Tibial nerve (tissue), 4 donors: ENCODE data around the gene NAE1. TPM values are rescaled to one million over a fixed set of nuclear protein-coding genes. Genes with fewer than 3 reads are reported as not detected.
"Not testable (repeated sequence)": the region's sequence is repeated elsewhere in the genome, so short reads cannot be mapped to it uniquely, and the experiment has no call there.

Experiments
- DNase-seq, 2 donors: peaks; one replicate each; pipeline ENCODE4 v3.0.0-alpha.2; 2019; ENCODE audit warnings: low spot score in 2 of 2
- H3K27ac ChIP-seq, 4 donors: fragments of 200-600 bp; sonication (generic) in 3 of 4; one replicate each; pipeline ENCODE4 v1.5.1; 2017 to 2019; ENCODE audit warnings: mild to moderate bottlenecking in 1 of 4
- H3K27me3 ChIP-seq, 2 donors: fragments of 200-600 bp; sonication (generic) in 1 of 2; one replicate each; pipeline versions ENCODE4 v1.5.1 to v1.6.0; 2017 to 2019
- H3K36me3 ChIP-seq, 3 donors: fragments of 200-600 bp; sonication (generic); one replicate each; pipeline ENCODE4 v1.5.1; 2018 to 2019
- H3K4me1 ChIP-seq, 4 donors: fragments of 200-600 bp; sonication (generic) in 3 of 4; one replicate each; pipeline ENCODE4 v1.5.1; 2017 to 2019
- H3K4me3 ChIP-seq, 4 donors: fragments of 200-600 bp; sonication (generic) in 3 of 4; one replicate each; pipeline ENCODE4 v1.5.1; 2017 to 2019; ENCODE audit warnings: mild to moderate bottlenecking in 1 of 4, moderate library complexity in 1 of 4
- H3K9me3 ChIP-seq, 4 donors: fragments of 200-600 bp; sonication (generic) in 3 of 4; one replicate each; pipeline ENCODE4 v1.5.1; 2017 to 2019
- EP300 ChIP-seq, 2 donors: sonication (generic); formaldehyde crosslinking; IDR thresholded peaks; one replicate each; pipeline ENCODE4 v1.6.1; 2017; ENCODE audit warnings: antibody characterized with exemption in 2 of 2, mild to moderate bottlenecking in 1 of 2
- POLR2A ChIP-seq, 2 donors: fragments of 450-650 bp; IDR thresholded peaks; one replicate each; pipeline ENCODE4 v1.6.1; 2017; ENCODE audit warnings: antibody characterized with exemption in 2 of 2, mild to moderate bottlenecking in 2 of 2, moderate library complexity in 2 of 2
- whole genome bisulfite sequencing, 2 donors: methylation state at CpG; one replicate each; pipeline ENCODE4 v1.1.5; 2018; 5-methylcytosine and 5-hydroxymethylcytosine counted together
- total RNA-seq, 4 donors: library from RNA; depleted of rRNA; stranded (reverse); fragments of >200 nt; gene quantifications; one replicate each; pipeline ENCODE4 v1.1.0, GENCODE V29; 2016
- TF ChIP-seq, protein P1 (sequence below), 5 experiments: fragments of 200-600 bp in 3 of 5; fragments of 450-650 bp in 2 of 5; sonication (generic) in 3 of 5; IDR thresholded peaks; one replicate each; pipeline ENCODE4 v1.5.1; 2016 to 2019; ENCODE audit warnings: antibody characterized with exemption in 5 of 5, mild to moderate bottlenecking in 3 of 5, moderate library complexity in 2 of 5

Gene NAE1
- total RNA-seq, 4 donors from 2014 or later, result 29.4 to 45.7 (median 34.6) TPM

DNA sequence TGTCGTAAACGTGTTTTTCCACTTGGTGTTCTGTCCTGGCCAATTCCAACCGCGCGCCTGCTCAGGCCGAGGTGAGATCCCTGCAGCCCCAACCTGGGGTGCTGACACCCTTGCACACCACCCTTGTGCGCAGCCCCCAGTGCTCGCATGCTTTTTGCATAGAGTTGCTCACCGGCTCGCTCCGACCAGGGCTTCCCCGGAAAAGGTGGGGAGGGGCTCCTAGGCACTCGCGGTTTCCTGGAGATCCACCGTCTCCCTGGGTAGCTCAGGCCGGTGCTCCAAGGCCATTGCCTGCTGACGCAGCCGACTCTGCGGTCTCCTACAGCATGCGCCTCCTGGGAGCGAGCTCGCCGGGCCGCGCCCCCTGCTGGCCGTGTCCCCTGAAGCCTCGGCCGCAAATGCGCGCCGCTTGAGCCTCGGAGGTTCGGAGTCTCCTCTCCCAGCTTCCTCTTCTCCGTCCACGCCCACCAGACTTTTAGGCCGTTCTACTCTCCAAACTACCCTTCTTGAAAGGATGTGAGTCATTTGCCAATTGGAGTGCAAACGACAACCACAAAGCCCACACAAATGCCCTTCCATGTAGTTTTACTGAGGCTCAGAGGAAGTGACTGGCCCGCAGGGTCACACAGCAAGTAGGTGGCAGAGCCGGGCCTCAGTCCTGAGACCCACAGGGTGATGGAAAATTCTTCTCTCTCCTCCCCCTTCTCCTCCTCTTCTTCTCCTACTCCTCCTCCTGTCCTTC lies 42.3 kb upstream of the NAE1 start:
- Histone ChIP-seq H3K9me3 (no peaks in the 10 kb centered on the region), H3K27ac (peak overlapping the region; percentile 55 to 81 (median 70)), H3K4me3 (peak overlapping the region; percentile 15 to 39 (median 28)), H3K4me1 (peaks cover 0 to 29% (median 8%) of the 10 kb centered on the region in 4 donors), H3K27me3 (no peaks in the 10 kb centered on the region), H3K36me3 (no peaks in the 10 kb centered on the region)
- TF ChIP-seq, protein P1, sequence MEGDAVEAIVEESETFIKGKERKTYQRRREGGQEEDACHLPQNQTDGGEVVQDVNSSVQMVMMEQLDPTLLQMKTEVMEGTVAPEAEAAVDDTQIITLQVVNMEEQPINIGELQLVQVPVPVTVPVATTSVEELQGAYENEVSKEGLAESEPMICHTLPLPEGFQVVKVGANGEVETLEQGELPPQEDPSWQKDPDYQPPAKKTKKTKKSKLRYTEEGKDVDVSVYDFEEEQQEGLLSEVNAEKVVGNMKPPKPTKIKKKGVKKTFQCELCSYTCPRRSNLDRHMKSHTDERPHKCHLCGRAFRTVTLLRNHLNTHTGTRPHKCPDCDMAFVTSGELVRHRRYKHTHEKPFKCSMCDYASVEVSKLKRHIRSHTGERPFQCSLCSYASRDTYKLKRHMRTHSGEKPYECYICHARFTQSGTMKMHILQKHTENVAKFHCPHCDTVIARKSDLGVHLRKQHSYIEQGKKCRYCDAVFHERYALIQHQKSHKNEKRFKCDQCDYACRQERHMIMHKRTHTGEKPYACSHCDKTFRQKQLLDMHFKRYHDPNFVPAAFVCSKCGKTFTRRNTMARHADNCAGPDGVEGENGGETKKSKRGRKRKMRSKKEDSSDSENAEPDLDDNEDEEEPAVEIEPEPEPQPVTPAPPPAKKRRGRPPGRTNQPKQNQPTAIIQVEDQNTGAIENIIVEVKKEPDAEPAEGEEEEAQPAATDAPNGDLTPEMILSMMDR (IDR thresholded peaks at IDR 0.05), result peak; percentile 84 to 95 (median 87)
- TF ChIP-seq POLR2A (IDR thresholded peaks at IDR 0.05), result no peak
- TF ChIP-seq EP300 (IDR thresholded peaks at IDR 0.05), result peak in 1 of 2 donors; percentile 59
- WGBS, 2 donors, result 4 to 5% methylated on average over 39 of the region's 39 CpGs
- peak; percentile 76 to 77 for DNase-seq

DNA sequence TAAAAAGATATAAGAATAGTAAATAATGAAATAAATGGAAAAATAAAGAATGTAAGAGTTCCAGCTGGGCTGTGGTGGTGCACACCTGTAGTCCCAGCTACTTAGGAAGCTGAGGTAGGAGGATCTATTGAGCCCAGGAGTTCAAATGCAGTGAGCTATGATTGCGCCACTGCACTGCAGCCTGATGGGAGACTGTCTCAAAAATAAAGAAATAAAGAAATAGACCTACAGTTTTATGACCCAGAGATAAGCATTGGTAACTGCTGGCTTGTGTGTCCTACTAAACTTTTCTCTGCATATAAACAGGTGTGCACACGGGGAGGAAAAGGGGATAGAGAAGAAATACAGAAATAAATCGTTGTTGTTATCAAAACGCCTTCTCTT lies 41.8 kb upstream of the NAE1 start:
- no peak for TF ChIP-seq POLR2A (IDR thresholded peaks at IDR 0.05)
- TF ChIP-seq EP300 (IDR thresholded peaks at IDR 0.05), result no peak
- TF ChIP-seq, protein P1 (IDR thresholded peaks at IDR 0.05), result no peak
- WGBS, 2 donors, result 58% methylated on average over 4 of the region's 4 CpGs

DNA sequence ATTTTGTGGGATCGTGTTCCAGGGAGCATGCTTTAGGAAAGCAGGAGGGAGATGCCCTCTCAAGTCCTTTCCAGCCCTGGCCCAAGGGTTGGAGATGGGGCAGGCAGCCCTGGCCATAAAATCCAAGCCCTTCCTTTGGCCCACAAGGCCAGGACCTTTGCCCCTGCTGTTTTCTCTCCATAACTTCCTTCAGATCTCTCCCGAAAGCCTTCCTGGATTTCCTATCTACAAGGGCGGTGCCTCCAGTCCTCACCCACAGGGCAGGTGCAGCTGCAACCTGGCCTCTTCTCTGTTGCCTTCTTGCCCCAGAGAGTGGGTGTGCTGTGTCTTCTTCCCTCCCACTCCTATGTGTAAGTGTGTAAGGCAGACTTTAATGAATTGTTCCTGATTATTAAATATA lies 41.1 kb upstream of the NAE1 start:
- Histone ChIP-seq H3K9me3 (no peaks in the 10 kb centered on the region), H3K4me1 (peaks cover 0 to 34% (median 8%) of the 10 kb centered on the region in 4 donors), H3K27me3 (no peaks in the 10 kb centered on the region), H3K27ac (no peak overlapping the region), H3K4me3 (no peak overlapping the region), H3K36me3 (no peaks in the 10 kb centered on the region)
- TF ChIP-seq EP300 (IDR thresholded peaks at IDR 0.05) (no peak), POLR2A (IDR thresholded peaks at IDR 0.05) (no peak)
- TF ChIP-seq, protein P1 (IDR thresholded peaks at IDR 0.05), result no peak
- DNase-seq, result no peak
- WGBS, 2 donors, result 83 to 92% methylated on average over 3 of the region's 3 CpGs

More for the DNA sequence above, 41.8 kb upstream of the NAE1 start:
- Histone ChIP-seq H3K9me3 (no peaks in the 10 kb centered on the region), H3K36me3 (no peaks in the 10 kb centered on the region), H3K27me3 (no peaks in the 10 kb centered on the region), H3K4me1 (peaks cover 0 to 33% (median 8%) of the 10 kb centered on the region in 4 donors), H3K4me3 (peak overlapping the region; percentile 15 to 39 (median 28)), H3K27ac (peak overlapping the region; percentile 55 to 81 (median 70))
- DNase-seq, result no peak

DNA sequence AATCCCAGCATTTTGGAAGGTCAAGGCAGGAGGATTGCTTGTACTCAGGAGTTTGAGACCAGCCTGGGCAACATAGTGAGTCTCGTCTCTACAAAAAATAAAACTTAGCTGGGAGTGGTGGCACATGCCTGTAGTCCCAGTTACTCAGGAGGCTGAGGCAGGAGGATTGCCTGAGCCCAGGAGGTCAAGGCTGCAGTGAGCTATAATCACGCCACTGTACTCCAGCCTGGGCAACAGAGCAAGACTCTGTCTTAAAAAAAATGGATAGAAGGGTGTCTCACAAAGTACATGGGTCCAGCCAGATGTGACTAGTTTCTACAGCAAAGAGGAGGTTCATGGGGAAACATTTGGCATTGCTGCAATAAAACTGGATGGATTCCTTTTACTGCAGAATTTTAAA lies 40.6 kb upstream of the NAE1 start:
- not testable (repeated sequence) for H3K27ac ChIP-seq, DNase-seq, H3K36me3 ChIP-seq, H3K9me3 ChIP-seq, H3K27me3 ChIP-seq, H3K4me3 ChIP-seq
- WGBS, 2 donors, result 93 to 98% methylated on average over 2 of the region's 2 CpGs
- H3K4me1 ChIP-seq, result peaks cover 0 to 34% (median 8%) of the 10 kb centered on the region in 4 donors

DNA sequence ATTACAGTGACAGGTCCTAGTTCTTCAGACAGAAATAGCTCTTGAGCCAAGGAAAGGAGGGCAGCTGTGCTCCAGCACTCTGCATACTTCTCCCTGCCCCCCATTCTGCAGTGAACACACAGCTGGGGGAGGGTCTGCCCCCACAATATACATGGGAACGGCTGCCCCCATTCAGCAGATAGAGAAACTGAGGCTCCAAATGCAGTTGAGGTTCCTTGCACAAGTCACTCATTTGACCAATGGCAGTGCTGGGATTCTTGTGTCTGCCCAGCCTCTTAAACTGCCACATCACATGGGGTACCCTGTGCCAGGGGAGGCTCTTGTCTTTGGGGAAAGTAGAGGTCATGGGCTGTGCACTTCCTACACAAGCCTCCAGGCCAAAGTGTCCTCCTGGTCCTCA lies 38.6 kb upstream of the NAE1 start:
- WGBS, 2 donors, result 77 to 93% methylated on average over 1 of the region's 1 CpG
- no peak for TF ChIP-seq EP300 (IDR thresholded peaks at IDR 0.05)
- TF ChIP-seq, protein P1 (IDR thresholded peaks at IDR 0.05), result no peak
- TF ChIP-seq POLR2A (IDR thresholded peaks at IDR 0.05), result no peak
- Histone ChIP-seq H3K27ac (no peak overlapping the region), H3K27me3 (no peaks in the 10 kb centered on the region), H3K4me3 (no peak overlapping the region), H3K4me1 (peaks cover 0 to 26% (median 8%) of the 10 kb centered on the region in 4 donors), H3K36me3 (no peaks in the 10 kb centered on the region), H3K9me3 (no peaks in the 10 kb centered on the region)
- no peak for DNase-seq
